C4-2B (cell line): Measurements from ENCODE around the gene TIMM17A.

Source experiments
- ZFX ChIP-seq: fragments of 450-650 bp; IDR thresholded peaks from 2 replicates; pipeline ENCODE4 v1.6.1; 2017
- TF ChIP-seq, protein P1 (sequence below): fragments of 450-650 bp; conservative IDR thresholded peaks from 2 replicates; pipeline ENCODE4 v1.5.1; 2017; ENCODE audit warnings: mild to moderate bottlenecking

DNA sequence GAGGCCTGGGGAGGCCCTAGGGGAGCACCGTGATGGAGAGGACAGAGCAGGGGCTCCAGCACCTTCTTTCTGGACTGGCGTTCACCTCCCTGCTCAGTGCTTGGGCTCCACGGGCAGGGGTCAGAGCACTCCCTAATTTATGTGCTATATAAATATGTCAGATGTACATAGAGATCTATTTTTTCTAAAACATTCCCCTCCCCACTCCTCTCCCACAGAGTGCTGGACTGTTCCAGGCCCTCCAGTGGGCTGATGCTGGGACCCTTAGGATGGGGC is 60.3 kb downstream of the TIMM17A start:
- TF ChIP-seq, protein P1, sequence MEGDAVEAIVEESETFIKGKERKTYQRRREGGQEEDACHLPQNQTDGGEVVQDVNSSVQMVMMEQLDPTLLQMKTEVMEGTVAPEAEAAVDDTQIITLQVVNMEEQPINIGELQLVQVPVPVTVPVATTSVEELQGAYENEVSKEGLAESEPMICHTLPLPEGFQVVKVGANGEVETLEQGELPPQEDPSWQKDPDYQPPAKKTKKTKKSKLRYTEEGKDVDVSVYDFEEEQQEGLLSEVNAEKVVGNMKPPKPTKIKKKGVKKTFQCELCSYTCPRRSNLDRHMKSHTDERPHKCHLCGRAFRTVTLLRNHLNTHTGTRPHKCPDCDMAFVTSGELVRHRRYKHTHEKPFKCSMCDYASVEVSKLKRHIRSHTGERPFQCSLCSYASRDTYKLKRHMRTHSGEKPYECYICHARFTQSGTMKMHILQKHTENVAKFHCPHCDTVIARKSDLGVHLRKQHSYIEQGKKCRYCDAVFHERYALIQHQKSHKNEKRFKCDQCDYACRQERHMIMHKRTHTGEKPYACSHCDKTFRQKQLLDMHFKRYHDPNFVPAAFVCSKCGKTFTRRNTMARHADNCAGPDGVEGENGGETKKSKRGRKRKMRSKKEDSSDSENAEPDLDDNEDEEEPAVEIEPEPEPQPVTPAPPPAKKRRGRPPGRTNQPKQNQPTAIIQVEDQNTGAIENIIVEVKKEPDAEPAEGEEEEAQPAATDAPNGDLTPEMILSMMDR: no peak
- no peak for TF ChIP-seq ZFX
